ENCODE measurements around the gene RETREG2.

DNA sequence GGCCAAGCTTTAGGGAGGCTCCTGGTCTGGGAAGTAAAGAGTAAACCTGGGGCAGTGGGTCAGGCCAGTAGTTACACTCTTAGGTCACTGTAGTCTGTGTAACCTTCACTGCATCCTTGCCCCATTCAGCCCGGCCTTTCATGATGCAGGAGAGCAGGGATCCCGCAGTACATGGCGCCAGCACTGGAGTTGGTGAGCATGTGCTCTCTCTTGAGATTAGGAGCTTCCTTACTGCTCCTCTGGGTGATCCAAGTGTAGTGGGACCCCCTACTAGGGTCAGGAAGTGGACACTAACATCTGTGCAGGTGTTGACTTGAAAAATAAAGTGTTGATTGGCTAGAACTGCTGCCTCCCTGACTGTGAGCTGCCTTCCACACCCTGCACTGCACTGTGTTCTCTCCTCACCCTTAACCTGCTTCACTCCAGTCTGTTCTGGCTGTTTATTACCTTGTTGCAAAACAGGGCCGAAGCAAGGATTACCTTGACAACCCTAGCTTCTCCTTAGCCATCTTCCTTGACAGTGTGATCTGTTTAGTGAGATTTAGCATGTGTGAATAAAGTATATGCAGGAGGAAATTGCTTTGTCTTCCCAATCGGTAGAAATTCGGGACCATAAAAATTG is 5.2 kb downstream of the RETREG2 start:
- TF ChIP-seq POLR2A (IDR thresholded peaks at IDR 0.05), result no peak
- TF ChIP-seq, protein P1, sequence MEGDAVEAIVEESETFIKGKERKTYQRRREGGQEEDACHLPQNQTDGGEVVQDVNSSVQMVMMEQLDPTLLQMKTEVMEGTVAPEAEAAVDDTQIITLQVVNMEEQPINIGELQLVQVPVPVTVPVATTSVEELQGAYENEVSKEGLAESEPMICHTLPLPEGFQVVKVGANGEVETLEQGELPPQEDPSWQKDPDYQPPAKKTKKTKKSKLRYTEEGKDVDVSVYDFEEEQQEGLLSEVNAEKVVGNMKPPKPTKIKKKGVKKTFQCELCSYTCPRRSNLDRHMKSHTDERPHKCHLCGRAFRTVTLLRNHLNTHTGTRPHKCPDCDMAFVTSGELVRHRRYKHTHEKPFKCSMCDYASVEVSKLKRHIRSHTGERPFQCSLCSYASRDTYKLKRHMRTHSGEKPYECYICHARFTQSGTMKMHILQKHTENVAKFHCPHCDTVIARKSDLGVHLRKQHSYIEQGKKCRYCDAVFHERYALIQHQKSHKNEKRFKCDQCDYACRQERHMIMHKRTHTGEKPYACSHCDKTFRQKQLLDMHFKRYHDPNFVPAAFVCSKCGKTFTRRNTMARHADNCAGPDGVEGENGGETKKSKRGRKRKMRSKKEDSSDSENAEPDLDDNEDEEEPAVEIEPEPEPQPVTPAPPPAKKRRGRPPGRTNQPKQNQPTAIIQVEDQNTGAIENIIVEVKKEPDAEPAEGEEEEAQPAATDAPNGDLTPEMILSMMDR (IDR thresholded peaks at IDR 0.05), result no peak

All from body of pancreas (tissue), 4 donors.